Stimulated activated naive CD8-positive, alpha-beta T cell treated with anti-CD3 and anti-CD28 coated beads, Interleukin-15, amount 100 ng/mL, for 72 hours (primary cell): ENCODE measurements around the gene ARHGAP6.
A peak's percentile ranks its signal among the peaks of the same experiment; 100 is the strongest.

Source experiments
- ATAC-seq: fragments of 150-1000 bp; cut with Tn5 transposase; 2 replicates; pipeline ENCODE4 v1.10.0; 2021; ENCODE audit warnings: mild to moderate bottlenecking, moderate library complexity
- DNase-seq, 2 donors: peaks; one replicate each; pipeline ENCODE4 v3.0.0; 2021 to 2022
- H3K27ac Mint-ChIP-seq, 2 donors: one replicate each; pipeline ENCODE4 v1.8.0; 2022; ENCODE audit warnings: mild to moderate bottlenecking in 2 of 2, mixed read lengths in 2 of 2, moderate library complexity in 2 of 2
- H3K27me3 Mint-ChIP-seq: one replicate; pipeline ENCODE4 v1.8.0; 2022; ENCODE audit warnings: mixed read lengths
- H3K4me1 Mint-ChIP-seq: one replicate; pipeline ENCODE4 v1.8.0; 2022; ENCODE audit warnings: mild to moderate bottlenecking, mixed read lengths
- H3K4me3 Mint-ChIP-seq, 2 donors: one replicate each; pipeline ENCODE4 v1.8.0; 2022; ENCODE audit warnings: mild to moderate bottlenecking in 2 of 2, mixed read lengths in 2 of 2, moderate library complexity in 1 of 2
- H3K9me3 Mint-ChIP-seq, 2 donors: one replicate each; pipeline ENCODE4 v1.8.0; 2022; ENCODE audit warnings: mixed read lengths in 2 of 2

Gene ARHGAP6

DNA sequence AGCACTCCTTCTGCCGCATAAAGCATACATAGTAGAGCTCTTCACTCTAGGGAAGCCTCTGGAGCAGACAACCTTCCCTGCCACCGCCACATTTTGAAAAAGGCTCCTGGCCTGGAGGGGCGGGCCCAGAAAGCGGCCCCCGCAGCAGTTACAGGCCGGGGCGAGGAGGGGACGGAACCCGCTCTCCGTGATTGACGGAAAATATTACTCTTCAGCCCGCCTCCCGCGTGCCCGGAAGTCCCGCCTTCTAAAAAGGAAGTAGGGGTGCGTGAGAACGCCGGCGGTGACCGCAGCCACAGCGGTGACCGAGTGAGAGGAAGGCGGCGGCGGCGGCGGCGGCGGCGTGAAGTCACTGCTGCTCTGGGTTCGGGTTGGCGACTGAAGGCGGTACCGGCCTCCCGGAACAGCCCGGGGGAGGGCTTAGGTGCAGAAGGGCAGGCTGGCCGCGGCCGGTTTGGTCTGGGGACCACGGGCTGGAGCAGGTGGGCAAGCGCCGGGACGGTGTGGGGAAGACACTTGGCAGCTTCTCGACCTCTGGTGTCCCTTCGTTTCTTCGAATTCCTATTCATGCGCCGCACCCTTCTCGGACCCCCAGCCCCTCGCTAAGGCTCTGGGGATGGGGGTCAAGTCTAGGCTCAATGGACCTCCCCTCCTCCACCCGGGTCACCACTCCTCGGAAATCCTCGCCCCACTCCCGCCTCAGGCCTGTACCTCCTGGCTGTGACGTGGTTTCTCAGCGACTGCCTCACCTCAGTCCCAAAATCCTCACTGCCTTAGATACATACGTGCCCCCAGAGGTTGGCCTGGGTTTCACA lies 554.5 kb downstream of the ARHGAP6 start, which contains the start of gene HCCS:
TSS of gene HCCS (plus strand) at position 296 of the 815 bp plus-strand sequence. CDS start 729 bp downstream, outside the sequence.
- Mint-ChIP-seq H3K27me3 (no peaks in the 10 kb centered on the region), H3K4me1 (peaks cover 17% of the 10 kb centered on the region), H3K9me3 (no peaks in the 10 kb centered on the region), H3K27ac (peak within 1 kb of the TSS; percentile 99 to 100), H3K4me3 (peak within 1 kb of the TSS in 1 of 2 donors; percentile 97)
- DNase-seq (peak; percentile 84 to 87), ATAC-seq (peak; percentile 91)

DNA sequence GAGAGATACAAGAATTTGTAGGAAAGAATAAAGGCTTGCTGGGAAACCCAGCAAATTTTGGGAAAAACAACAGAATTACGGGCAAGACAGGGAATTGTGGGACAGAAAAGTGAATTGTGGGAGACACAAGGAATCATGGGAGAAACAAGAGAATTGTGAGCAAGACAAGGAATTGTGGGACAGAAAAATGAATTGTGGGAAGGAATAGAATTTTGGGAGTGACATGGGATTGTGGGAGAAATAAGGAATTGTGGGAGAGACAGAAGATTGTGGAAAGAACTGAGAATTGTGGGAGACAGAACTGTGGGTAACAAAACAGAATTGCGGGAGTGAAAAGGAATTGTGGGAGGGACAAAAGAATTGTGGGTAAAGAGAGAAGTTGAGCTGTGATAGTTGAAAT lies 555.8 kb downstream of the ARHGAP6 start:
- no peak overlapping the region for H3K27ac Mint-ChIP-seq
- no peak for ATAC-seq
- no peak overlapping the region for H3K4me3 Mint-ChIP-seq

DNA sequence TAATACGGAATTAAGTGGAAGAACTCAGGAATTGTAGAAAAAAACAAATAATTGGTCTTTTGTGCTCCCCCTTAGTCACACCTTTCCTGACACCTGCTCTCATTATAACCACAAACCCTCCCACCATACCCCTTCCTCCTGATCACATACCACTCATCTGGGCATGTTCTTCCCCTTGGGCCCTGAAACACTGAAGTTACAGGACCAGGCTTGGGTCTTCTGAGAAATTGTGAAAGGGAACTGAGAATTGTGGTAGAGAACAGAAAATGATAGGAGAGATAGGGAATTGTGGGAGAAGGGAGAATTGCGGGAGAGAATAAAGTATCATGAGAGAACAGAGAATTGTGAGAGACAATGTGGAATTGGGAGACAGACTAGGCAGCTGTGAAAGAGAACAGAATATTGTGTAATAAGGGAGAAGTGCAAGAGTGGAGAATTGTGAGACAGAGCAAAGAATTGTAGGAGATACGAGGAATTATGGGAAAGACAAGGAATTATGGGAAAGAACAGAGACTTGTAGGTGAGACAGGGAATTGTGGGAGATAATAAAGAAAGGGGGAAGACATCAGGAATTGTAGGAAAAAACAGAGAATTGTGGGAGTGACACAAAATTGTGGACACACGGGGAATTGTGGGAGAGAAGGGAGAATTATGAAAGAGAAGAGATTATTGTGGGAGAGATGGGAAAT lies 557.3 kb downstream of the ARHGAP6 start:
- Mint-ChIP-seq H3K27me3 (no peaks in the 10 kb centered on the region), H3K4me1 (peaks cover 8% of the 10 kb centered on the region), H3K9me3 (no peaks in the 10 kb centered on the region), H3K27ac (no peak overlapping the region), H3K4me3 (no peak overlapping the region)
- DNase-seq, result no peak
- ATAC-seq, result no peak

More for the DNA sequence above, 555.8 kb downstream of the ARHGAP6 start:
- no peak for DNase-seq
- H3K4me1 Mint-ChIP-seq, result peaks cover 17% of the 10 kb centered on the region
- H3K9me3 Mint-ChIP-seq, result no peaks in the 10 kb centered on the region
- H3K27me3 Mint-ChIP-seq, result no peaks in the 10 kb centered on the region

DNA sequence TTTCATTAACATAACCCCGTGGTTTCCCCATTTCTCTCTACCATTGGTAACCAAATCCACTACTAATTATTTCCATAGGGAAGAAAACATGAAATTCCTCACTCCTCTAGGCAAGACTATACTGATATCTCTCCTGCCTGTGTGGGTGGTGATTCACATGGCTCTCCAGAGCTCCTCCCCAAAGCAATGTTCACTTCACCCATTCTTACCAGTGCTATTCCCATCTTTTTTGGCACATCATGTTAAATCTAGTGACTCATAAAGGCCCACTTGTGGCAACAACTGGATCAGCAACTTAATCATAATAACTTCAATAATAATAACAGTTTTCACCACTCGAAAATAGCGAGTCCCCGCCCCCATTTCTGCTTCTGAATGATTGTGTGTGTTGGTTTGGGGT lies 560.6 kb downstream of the ARHGAP6 start:
- ATAC-seq, result no peak
- Mint-ChIP-seq H3K27me3 (no peaks in the 10 kb centered on the region), H3K4me3 (no peak overlapping the region), H3K4me1 (no peaks in the 10 kb centered on the region), H3K9me3 (no peaks in the 10 kb centered on the region), H3K27ac (no peak overlapping the region)
- DNase-seq, result no peak

DNA sequence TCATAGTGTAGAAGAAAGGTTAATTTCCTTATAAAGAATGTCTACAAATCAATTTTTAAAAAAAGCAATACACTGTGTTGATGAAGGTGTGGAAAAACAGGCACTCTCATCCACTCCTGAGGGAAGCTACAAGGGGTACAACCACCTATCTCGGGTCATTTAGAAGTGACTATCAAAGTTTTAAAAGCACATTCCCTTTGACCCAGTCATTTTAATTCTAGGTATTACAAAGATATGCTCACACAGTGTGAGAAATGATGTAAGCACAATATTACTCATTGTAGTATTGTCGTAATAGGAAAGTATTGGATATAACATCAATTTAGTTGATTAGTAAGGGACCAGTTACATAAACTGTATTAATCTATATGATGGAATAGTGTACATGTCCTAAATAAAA lies 562.0 kb downstream of the ARHGAP6 start:
- Mint-ChIP-seq H3K4me3 (no peak overlapping the region), H3K4me1 (no peaks in the 10 kb centered on the region), H3K9me3 (no peaks in the 10 kb centered on the region), H3K27ac (no peak overlapping the region), H3K27me3 (no peaks in the 10 kb centered on the region)
- DNase-seq, result no peak
- ATAC-seq, result peak; percentile 78

DNA sequence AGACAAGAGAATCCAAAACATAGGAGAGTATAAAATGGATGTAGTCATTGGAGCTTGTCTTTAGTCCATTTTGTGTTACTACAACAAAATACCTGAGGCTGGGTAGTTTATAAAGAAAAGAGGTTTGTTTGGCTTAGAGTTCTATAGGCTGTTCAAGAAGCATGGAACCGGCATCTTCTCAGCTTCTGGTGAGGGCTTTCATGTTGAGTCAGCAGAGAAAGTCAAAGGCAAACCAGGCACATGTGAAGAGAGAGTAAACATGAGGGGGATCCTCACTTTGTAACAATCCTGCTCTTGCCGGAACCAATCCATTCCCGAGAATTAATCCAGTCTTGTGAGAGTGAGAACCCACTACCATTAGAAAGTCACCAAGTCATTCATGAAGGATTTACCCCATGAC lies 562.7 kb downstream of the ARHGAP6 start:
- H3K4me1 Mint-ChIP-seq, result no peaks in the 10 kb centered on the region
- peak; percentile 59 for ATAC-seq
- H3K27me3 Mint-ChIP-seq, result no peaks in the 10 kb centered on the region
- DNase-seq, result no peak
- no peaks in the 10 kb centered on the region for H3K9me3 Mint-ChIP-seq
- H3K4me3 Mint-ChIP-seq, result peak overlapping the region in 1 of 2 donors; percentile 29
- no peak overlapping the region for H3K27ac Mint-ChIP-seq

DNA sequence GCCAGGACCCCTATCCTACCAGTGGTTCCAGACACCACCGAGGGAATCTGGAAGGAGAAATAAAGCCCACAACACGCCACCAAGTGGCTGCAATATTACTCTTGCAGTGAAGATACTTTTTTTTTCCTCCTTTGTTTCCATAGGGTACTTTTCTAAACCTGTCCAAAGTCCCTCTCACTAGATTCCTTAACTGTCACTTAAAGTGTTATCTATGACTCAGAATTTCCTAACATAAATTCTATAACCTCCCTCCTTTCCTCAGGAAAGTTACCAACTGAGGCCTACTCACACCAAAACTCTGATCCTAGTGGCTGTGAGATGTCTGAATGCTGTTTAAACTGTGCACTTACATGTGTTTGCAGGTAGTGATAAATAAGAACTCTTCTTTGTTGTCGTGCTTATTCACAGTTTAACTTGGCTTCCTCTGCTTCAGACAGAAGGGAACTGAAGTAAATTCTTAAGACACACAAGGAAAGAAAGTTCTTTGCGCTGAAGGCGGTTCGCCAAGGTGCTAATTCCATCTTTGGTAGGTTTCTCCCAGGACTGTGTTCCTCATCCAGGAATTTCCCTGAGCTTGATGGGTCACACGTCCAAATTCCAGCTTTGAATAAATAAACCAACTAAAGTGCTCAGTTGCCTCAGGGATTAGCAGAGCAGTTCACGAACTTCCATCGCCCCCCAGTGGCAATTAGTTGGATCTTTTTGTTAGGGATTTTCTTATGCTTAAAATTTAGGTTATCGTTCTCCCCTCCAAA lies 565.3 kb downstream of the ARHGAP6 start:
- no peak for DNase-seq
- H3K9me3 Mint-ChIP-seq, result no peaks in the 10 kb centered on the region
- ATAC-seq, result no peak
- H3K27ac Mint-ChIP-seq, result no peak overlapping the region
- no peak overlapping the region for H3K4me3 Mint-ChIP-seq
- no peaks in the 10 kb centered on the region for H3K4me1 Mint-ChIP-seq
- no peaks in the 10 kb centered on the region for H3K27me3 Mint-ChIP-seq

DNA sequence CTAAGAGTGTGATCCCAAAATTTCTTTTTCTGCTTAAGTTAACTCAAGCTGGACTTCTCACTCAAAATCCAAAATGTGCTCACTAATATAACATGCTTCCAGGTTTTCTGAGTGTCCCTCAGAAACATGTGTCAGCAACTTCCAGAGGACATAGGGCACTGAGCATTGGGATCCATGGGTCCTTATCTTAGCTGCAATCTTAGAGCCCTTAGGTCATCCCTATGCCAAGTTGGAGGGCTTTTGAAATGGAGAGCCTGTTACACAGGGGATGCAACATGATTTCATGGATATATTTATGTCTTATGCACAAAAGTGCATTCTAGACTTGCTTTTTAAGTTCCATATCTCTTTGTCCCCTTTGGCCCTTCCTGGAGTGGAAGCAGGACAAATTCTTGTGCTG lies 566.3 kb downstream of the ARHGAP6 start:
- no peak for DNase-seq
- Mint-ChIP-seq H3K4me1 (no peaks in the 10 kb centered on the region), H3K9me3 (no peaks in the 10 kb centered on the region), H3K27me3 (no peaks in the 10 kb centered on the region), H3K27ac (no peak overlapping the region), H3K4me3 (no peak overlapping the region)
- ATAC-seq, result no peak

DNA sequence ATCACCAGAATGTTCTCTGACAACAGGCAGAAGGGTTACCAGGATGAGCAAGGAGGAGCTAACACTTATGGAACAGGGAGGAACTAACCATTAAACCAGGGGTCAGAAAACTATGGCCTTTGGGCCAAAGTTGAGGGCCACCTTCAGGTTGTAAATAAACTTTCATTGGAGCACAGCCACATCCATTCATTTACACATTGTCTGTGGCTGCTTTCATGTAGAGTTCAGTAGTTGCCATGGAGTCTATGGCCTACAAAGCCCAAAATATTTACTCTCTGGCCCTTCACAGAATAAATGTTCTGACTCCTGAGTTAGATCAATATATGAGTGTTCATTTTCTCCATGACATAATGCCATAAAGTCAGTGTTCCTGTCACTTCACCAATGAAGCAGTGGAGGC lies 567.8 kb downstream of the ARHGAP6 start:
- no peaks in the 10 kb centered on the region for H3K4me1 Mint-ChIP-seq
- no peak overlapping the region for H3K4me3 Mint-ChIP-seq
- H3K27me3 Mint-ChIP-seq, result no peaks in the 10 kb centered on the region
- ATAC-seq (no peak), DNase-seq (no peak)
- H3K9me3 Mint-ChIP-seq, result no peaks in the 10 kb centered on the region
- no peak overlapping the region for H3K27ac Mint-ChIP-seq

DNA sequence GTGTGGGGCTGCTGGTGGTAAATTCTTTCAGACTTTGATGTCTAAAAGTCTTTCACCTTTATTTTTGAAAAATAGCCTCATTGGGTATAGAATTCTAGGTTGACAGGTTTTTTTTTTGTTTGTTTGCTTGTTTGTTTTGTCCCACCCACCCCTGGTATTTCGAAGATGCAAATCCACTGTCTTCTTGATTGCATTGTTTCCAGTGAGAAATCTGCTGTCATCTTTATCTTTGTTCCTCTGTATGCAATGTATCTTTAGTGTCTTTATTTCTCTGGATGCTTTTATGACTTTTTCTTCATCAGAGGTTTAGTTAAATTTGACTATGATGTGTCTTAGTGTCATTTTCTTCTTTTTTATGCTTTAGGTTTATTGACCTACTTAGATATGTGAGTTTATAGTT lies 575.9 kb downstream of the ARHGAP6 start:
- no peak overlapping the region for H3K27ac Mint-ChIP-seq
- ATAC-seq (no peak), DNase-seq (no peak)
- no peaks in the 10 kb centered on the region for H3K4me1 Mint-ChIP-seq
- no peaks in the 10 kb centered on the region for H3K27me3 Mint-ChIP-seq
- peaks cover 9 to 17% of the 10 kb centered on the region in 2 donors for H3K9me3 Mint-ChIP-seq
- no peak overlapping the region for H3K4me3 Mint-ChIP-seq
